Mononuclear cell (primary cell): ENCODE results near the gene FSIP2. TPM values are rescaled to one million over a fixed set of nuclear protein-coding genes. Genes with fewer than 3 reads are reported as not detected.

ENCODE experiments used
- H3K27me3 ChIP-seq: 2 replicates; pipeline ENCODE4 v1.6.0; 2011; ENCODE audit warnings: low read length, control low read depth; ENCODE audit not compliant: insufficient read depth
- H3K4me1 ChIP-seq: 2 replicates; pipeline ENCODE4 v1.5.1; 2011; ENCODE audit warnings: mild to moderate bottlenecking, low read length, control low read depth; ENCODE audit not compliant: insufficient read depth
- H3K4me3 ChIP-seq: 2 replicates; pipeline ENCODE4 v1.5.1; 2011; ENCODE audit warnings: mild to moderate bottlenecking, low read length, moderate library complexity
- H3K9me3 ChIP-seq: 2 replicates; pipeline ENCODE4 v1.5.1; 2011; ENCODE audit warnings: low read depth, mild to moderate bottlenecking, control low read depth, low read length
- total RNA-seq: library from RNA; depleted of rRNA; stranded (reverse); fragments of >200 nt; gene quantifications from one replicate; pipeline ENCODE4 v1.2.3, GENCODE V29; 2012

The FSIP2 gene
- total RNA-seq, 1 donor = 0.10 TPM

GRCh38 chr2:185785851-185786473 is 47.4 kb downstream of the FSIP2 start:
- H3K4me3 ChIP-seq = no peak overlapping the region
- no peaks in the 10 kb centered on the region for H3K4me1 ChIP-seq
- no peaks in the 10 kb centered on the region for H3K9me3 ChIP-seq
- H3K27me3 ChIP-seq = no peaks in the 10 kb centered on the region

GRCh38 chr2:185787227-185788145 is 48.9 kb downstream of the FSIP2 start:
- Histone ChIP-seq H3K9me3 (no peaks in the 10 kb centered on the region), H3K27me3 (no peaks in the 10 kb centered on the region), H3K4me3 (no peak overlapping the region), H3K4me1 (no peaks in the 10 kb centered on the region)

- Histone ChIP-seq H3K4me1 (no peaks in the 10 kb centered on the region), H3K9me3 (no peaks in the 10 kb centered on the region), H3K4me3 (no peak overlapping the region), H3K27me3 (no peaks in the 10 kb centered on the region)
Observed at GRCh38 chr2:185790361-185790760, 51.8 kb downstream of the FSIP2 start.

- H3K4me3 ChIP-seq = no peak overlapping the region
- H3K27me3 ChIP-seq = no peaks in the 10 kb centered on the region
- no peaks in the 10 kb centered on the region for H3K4me1 ChIP-seq
- no peaks in the 10 kb centered on the region for H3K9me3 ChIP-seq
Observed at GRCh38 chr2:185793532-185794345, 55.1 kb downstream of the FSIP2 start.

- H3K9me3 ChIP-seq = no peaks in the 10 kb centered on the region
- H3K4me1 ChIP-seq = no peaks in the 10 kb centered on the region
- H3K4me3 ChIP-seq = no peak overlapping the region
- no peaks in the 10 kb centered on the region for H3K27me3 ChIP-seq
Observed at GRCh38 chr2:185796758-185797157, 58.2 kb downstream of the FSIP2 start.

- Histone ChIP-seq H3K9me3 (no peaks in the 10 kb centered on the region), H3K4me3 (no peak overlapping the region), H3K4me1 (no peaks in the 10 kb centered on the region), H3K27me3 (no peaks in the 10 kb centered on the region)
Observed at GRCh38 chr2:185802926-185803325, 64.3 kb downstream of the FSIP2 start.

- no peaks in the 10 kb centered on the region for H3K9me3 ChIP-seq
- H3K4me3 ChIP-seq = no peak overlapping the region
- H3K27me3 ChIP-seq = no peaks in the 10 kb centered on the region
- no peaks in the 10 kb centered on the region for H3K4me1 ChIP-seq
Observed at GRCh38 chr2:185806783-185807182, 68.2 kb downstream of the FSIP2 start.

GRCh38 chr2:185807351-185807750 is 68.7 kb downstream of the FSIP2 start:
- Histone ChIP-seq H3K27me3 (no peaks in the 10 kb centered on the region), H3K4me1 (no peaks in the 10 kb centered on the region), H3K9me3 (no peaks in the 10 kb centered on the region), H3K4me3 (no peak overlapping the region)

- no peaks in the 10 kb centered on the region for H3K9me3 ChIP-seq
- no peak overlapping the region for H3K4me3 ChIP-seq
- H3K4me1 ChIP-seq = no peaks in the 10 kb centered on the region
- H3K27me3 ChIP-seq = no peaks in the 10 kb centered on the region
Observed at GRCh38 chr2:185811580-185811979, 73.0 kb downstream of the FSIP2 start.

GRCh38 chr2:185813707-185814106 is 75.1 kb downstream of the FSIP2 start:
- Histone ChIP-seq H3K9me3 (peaks cover 20% of the 10 kb centered on the region), H3K4me3 (no peak overlapping the region), H3K27me3 (no peaks in the 10 kb centered on the region), H3K4me1 (no peaks in the 10 kb centered on the region)

GRCh38 chr2:185817991-185818390 is 79.4 kb downstream of the FSIP2 start:
- Histone ChIP-seq H3K27me3 (no peaks in the 10 kb centered on the region), H3K4me3 (no peak overlapping the region), H3K9me3 (peaks cover 26% of the 10 kb centered on the region), H3K4me1 (no peaks in the 10 kb centered on the region)

- H3K4me3 ChIP-seq = no peak overlapping the region
- peaks cover 26% of the 10 kb centered on the region for H3K9me3 ChIP-seq
- no peaks in the 10 kb centered on the region for H3K27me3 ChIP-seq
- H3K4me1 ChIP-seq = no peaks in the 10 kb centered on the region
Observed at GRCh38 chr2:185821467-185821866, 82.9 kb downstream of the FSIP2 start.

- Histone ChIP-seq H3K27me3 (no peaks in the 10 kb centered on the region), H3K4me3 (no peak overlapping the region), H3K9me3 (peaks cover 5% of the 10 kb centered on the region), H3K4me1 (no peaks in the 10 kb centered on the region)
Observed at GRCh38 chr2:185823773-185824172, 85.2 kb downstream of the FSIP2 start.

- Histone ChIP-seq H3K4me1 (no peaks in the 10 kb centered on the region), H3K27me3 (no peaks in the 10 kb centered on the region), H3K4me3 (no peak overlapping the region), H3K9me3 (peaks cover 8% of the 10 kb centered on the region)
Observed at GRCh38 chr2:185825557-185825956, 87.0 kb downstream of the FSIP2 start.

GRCh38 chr2:185828326-185828725 is 89.7 kb downstream of the FSIP2 start:
- Histone ChIP-seq H3K4me3 (no peak overlapping the region), H3K27me3 (no peaks in the 10 kb centered on the region), H3K4me1 (no peaks in the 10 kb centered on the region), H3K9me3 (peaks cover 8% of the 10 kb centered on the region)
